ENCODE measurements around the gene GALNT9.

DNA sequence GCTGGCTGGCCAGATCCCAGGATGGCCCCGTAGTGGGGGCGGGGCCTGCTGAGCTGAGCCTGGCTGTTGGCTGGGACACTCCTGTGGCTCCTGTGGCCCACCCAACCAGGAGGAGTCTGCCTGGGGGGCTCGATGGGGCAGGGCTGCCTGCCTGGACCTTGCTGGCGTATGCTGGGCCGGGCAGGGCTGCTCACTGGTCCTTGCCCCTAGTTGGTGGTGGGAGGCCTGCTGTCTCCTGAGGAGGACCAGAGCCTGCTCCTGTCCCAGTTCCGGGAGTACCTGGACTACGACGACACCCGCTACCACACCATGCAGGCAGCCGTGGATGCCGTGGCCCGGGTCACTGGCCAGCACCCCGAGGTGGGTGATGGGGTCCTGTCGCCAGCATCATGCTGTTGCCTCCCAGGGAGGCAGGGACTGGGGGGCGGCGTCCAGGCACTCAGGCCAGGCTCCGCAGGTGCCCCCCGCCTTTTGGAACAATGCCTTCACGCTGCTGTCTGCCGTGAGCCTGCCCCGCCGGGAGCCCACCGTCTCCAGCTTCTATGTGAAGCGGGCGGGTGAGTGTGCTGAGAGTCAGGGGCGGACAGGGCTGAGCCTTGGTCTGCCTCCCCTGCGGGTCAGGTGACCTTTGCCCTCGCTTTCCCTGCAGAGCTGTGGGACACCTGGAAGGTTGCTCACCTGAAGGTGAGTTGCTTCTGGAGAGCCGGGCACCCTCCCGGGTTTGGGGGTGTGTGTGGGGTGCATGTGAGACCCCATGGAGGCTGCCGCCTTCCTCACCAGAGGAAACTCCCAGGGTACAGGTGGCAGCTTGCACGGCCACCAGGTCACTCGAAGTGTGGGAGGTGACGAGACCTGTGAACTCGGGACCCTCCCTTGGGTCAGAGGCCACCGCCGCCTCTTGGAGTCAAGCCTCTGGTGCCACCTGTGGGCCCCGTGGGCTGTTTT lies 181.7 kb downstream of the GALNT9 start:
- TF ChIP-seq, protein P1, sequence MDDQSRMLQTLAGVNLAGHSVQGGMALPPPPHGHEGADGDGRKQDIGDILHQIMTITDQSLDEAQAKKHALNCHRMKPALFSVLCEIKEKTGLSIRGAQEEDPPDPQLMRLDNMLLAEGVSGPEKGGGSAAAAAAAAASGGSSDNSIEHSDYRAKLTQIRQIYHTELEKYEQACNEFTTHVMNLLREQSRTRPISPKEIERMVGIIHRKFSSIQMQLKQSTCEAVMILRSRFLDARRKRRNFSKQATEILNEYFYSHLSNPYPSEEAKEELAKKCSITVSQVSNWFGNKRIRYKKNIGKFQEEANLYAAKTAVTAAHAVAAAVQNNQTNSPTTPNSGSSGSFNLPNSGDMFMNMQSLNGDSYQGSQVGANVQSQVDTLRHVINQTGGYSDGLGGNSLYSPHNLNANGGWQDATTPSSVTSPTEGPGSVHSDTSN (IDR thresholded peaks at IDR 0.05): no peak
- TF ChIP-seq KDM1A (IDR thresholded peaks at IDR 0.05; ENCODE audit: low read depth) (no peak), ESRRA (IDR thresholded peaks at IDR 0.05; ENCODE audit: borderline replicate concordance, low read length) (no peak), RFX5 (IDR thresholded peaks at IDR 0.05) (no peak), ZFP36 (IDR thresholded peaks at IDR 0.05; ENCODE audit: borderline replicate concordance, partially characterized antibody) (no peak), RCOR1 (IDR thresholded peaks at IDR 0.05; ENCODE audit: low read depth, low read length) (no peak), NR3C1 (IDR thresholded peaks at IDR 0.05) (no peak), EP300 (IDR thresholded peaks at IDR 0.05) (no peak), CHD4 (IDR thresholded peaks at IDR 0.05; ENCODE audit: borderline replicate concordance) (no peak)
- TF ChIP-seq, protein P2, sequence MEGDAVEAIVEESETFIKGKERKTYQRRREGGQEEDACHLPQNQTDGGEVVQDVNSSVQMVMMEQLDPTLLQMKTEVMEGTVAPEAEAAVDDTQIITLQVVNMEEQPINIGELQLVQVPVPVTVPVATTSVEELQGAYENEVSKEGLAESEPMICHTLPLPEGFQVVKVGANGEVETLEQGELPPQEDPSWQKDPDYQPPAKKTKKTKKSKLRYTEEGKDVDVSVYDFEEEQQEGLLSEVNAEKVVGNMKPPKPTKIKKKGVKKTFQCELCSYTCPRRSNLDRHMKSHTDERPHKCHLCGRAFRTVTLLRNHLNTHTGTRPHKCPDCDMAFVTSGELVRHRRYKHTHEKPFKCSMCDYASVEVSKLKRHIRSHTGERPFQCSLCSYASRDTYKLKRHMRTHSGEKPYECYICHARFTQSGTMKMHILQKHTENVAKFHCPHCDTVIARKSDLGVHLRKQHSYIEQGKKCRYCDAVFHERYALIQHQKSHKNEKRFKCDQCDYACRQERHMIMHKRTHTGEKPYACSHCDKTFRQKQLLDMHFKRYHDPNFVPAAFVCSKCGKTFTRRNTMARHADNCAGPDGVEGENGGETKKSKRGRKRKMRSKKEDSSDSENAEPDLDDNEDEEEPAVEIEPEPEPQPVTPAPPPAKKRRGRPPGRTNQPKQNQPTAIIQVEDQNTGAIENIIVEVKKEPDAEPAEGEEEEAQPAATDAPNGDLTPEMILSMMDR (IDR thresholded peaks at IDR 0.05): no peak
- TF ChIP-seq, protein P3, sequence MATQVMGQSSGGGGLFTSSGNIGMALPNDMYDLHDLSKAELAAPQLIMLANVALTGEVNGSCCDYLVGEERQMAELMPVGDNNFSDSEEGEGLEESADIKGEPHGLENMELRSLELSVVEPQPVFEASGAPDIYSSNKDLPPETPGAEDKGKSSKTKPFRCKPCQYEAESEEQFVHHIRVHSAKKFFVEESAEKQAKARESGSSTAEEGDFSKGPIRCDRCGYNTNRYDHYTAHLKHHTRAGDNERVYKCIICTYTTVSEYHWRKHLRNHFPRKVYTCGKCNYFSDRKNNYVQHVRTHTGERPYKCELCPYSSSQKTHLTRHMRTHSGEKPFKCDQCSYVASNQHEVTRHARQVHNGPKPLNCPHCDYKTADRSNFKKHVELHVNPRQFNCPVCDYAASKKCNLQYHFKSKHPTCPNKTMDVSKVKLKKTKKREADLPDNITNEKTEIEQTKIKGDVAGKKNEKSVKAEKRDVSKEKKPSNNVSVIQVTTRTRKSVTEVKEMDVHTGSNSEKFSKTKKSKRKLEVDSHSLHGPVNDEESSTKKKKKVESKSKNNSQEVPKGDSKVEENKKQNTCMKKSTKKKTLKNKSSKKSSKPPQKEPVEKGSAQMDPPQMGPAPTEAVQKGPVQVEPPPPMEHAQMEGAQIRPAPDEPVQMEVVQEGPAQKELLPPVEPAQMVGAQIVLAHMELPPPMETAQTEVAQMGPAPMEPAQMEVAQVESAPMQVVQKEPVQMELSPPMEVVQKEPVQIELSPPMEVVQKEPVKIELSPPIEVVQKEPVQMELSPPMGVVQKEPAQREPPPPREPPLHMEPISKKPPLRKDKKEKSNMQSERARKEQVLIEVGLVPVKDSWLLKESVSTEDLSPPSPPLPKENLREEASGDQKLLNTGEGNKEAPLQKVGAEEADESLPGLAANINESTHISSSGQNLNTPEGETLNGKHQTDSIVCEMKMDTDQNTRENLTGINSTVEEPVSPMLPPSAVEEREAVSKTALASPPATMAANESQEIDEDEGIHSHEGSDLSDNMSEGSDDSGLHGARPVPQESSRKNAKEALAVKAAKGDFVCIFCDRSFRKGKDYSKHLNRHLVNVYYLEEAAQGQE (IDR thresholded peaks at IDR 0.05): no peak

Data from A549 (cell line).